ENCODE results near the gene PIP5K1B.

DNA sequence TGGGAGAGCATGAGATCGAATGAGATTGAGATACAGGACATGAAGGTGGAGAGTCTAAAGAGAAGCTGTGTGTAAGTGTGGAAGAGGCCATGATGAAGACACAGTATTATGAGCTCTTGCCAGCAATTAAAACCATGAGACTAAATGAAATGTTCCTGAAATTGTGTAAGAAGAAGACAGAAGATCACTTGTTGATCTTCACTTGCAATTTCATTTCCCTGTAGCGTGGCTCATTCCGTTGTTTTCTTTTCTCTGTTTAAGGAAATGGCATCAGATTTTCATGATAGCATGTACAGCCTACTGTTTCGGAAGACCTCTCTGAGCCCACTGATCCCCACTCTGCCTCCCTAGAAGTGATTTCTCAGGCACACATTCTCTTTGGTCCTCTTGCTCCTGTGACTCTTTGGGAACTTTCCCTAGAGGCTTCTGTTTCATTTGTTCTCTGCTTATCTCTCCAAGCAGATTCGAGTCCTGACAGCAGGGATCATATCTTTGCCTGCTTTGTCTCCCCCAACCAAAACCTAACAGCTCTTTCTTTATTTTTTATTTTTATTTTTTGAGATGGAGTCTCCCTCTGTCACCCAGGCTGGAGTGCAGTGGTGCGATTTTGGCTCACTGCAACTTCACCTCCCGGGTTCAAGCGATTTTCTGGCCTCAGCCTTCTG lies 16.8 kb downstream of the PIP5K1B start:
- no peak for TF ChIP-seq CREB1 (IDR thresholded peaks at IDR 0.05; ENCODE audit: low read depth)
- TF ChIP-seq, protein P1, sequence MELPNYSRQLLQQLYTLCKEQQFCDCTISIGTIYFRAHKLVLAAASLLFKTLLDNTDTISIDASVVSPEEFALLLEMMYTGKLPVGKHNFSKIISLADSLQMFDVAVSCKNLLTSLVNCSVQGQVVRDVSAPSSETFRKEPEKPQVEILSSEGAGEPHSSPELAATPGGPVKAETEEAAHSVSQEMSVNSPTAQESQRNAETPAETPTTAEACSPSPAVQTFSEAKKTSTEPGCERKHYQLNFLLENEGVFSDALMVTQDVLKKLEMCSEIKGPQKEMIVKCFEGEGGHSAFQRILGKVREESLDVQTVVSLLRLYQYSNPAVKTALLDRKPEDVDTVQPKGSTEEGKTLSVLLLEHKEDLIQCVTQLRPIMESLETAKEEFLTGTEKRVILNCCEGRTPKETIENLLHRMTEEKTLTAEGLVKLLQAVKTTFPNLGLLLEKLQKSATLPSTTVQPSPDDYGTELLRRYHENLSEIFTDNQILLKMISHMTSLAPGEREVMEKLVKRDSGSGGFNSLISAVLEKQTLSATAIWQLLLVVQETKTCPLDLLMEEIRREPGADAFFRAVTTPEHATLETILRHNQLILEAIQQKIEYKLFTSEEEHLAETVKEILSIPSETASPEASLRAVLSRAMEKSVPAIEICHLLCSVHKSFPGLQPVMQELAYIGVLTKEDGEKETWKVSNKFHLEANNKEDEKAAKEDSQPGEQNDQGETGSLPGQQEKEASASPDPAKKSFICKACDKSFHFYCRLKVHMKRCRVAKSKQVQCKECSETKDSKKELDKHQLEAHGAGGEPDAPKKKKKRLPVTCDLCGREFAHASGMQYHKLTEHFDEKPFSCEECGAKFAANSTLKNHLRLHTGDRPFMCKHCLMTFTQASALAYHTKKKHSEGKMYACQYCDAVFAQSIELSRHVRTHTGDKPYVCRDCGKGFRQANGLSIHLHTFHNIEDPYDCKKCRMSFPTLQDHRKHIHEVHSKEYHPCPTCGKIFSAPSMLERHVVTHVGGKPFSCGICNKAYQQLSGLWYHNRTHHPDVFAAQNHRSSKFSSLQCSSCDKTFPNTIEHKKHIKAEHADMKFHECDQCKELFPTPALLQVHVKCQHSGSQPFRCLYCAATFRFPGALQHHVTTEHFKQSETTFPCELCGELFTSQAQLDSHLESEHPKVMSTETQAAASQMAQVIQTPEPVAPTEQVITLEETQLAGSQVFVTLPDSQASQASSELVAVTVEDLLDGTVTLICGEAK (IDR thresholded peaks at IDR 0.05; ENCODE audit: borderline replicate concordance) = no peak
- no peak for TF ChIP-seq RFX5 (IDR thresholded peaks at IDR 0.05; ENCODE audit: low read depth, low read length)
- no peak for TF ChIP-seq POLR2AphosphoS5 (IDR thresholded peaks at IDR 0.05; ENCODE audit: low read length)
- TF ChIP-seq SUZ12 (IDR thresholded peaks at IDR 0.05; ENCODE audit: unreplicated experiment) = no peak
- TF ChIP-seq POLR2A (IDR thresholded peaks at IDR 0.05; ENCODE audit: low read depth, low read length) = no peak
- TF ChIP-seq, protein P2, sequence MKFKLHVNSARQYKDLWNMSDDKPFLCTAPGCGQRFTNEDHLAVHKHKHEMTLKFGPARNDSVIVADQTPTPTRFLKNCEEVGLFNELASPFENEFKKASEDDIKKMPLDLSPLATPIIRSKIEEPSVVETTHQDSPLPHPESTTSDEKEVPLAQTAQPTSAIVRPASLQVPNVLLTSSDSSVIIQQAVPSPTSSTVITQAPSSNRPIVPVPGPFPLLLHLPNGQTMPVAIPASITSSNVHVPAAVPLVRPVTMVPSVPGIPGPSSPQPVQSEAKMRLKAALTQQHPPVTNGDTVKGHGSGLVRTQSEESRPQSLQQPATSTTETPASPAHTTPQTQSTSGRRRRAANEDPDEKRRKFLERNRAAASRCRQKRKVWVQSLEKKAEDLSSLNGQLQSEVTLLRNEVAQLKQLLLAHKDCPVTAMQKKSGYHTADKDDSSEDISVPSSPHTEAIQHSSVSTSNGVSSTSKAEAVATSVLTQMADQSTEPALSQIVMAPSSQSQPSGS (IDR thresholded peaks at IDR 0.05; ENCODE audit: low read length) = no peak
- TF ChIP-seq, protein P3, sequence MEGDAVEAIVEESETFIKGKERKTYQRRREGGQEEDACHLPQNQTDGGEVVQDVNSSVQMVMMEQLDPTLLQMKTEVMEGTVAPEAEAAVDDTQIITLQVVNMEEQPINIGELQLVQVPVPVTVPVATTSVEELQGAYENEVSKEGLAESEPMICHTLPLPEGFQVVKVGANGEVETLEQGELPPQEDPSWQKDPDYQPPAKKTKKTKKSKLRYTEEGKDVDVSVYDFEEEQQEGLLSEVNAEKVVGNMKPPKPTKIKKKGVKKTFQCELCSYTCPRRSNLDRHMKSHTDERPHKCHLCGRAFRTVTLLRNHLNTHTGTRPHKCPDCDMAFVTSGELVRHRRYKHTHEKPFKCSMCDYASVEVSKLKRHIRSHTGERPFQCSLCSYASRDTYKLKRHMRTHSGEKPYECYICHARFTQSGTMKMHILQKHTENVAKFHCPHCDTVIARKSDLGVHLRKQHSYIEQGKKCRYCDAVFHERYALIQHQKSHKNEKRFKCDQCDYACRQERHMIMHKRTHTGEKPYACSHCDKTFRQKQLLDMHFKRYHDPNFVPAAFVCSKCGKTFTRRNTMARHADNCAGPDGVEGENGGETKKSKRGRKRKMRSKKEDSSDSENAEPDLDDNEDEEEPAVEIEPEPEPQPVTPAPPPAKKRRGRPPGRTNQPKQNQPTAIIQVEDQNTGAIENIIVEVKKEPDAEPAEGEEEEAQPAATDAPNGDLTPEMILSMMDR (IDR thresholded peaks at IDR 0.05 in 2 of 3, conservative IDR thresholded peaks at IDR 0.05 in 1 of 3; ENCODE audit: control insufficient read depth in 2 of 3, extremely low read depth in 1 of 3, insufficient read depth in 1 of 3, low read depth in 3 of 3, low read length in 3 of 3) = no peak
- TF ChIP-seq RAD21 (IDR thresholded peaks at IDR 0.05; ENCODE audit: insufficient read depth, low read depth, low read length) = no peak
- TF ChIP-seq ZZZ3 (IDR thresholded peaks at IDR 0.05; ENCODE audit: control insufficient read depth, insufficient read length, low read depth) = no peak
- TF ChIP-seq WRNIP1 (IDR thresholded peaks at IDR 0.05; ENCODE audit: borderline replicate concordance, low read depth, low read length) = no peak
- TF ChIP-seq EZH2 (IDR thresholded peaks at IDR 0.05; ENCODE audit: borderline replicate concordance, control insufficient read depth, low read depth, low read length) = no peak
